Activated T-helper 17 cell treated with anti-CD3 and anti-CD28 coated beads, Interleukin-2, amount 50 U/mL, for 72 hours (primary cell): ENCODE data around the gene SPATS2. TPM values are rescaled to one million over a fixed set of nuclear protein-coding genes. Genes with fewer than 3 reads are reported as not detected.

ENCODE experiments used
- ATAC-seq: fragments of 150-1000 bp; cut with Tn5 transposase; replicated peaks from 2 replicates; pipeline ENCODE4 v1.10.0; 2021; ENCODE audit warnings: mild to moderate bottlenecking, moderate library complexity
- H3K27ac Mint-ChIP-seq: one replicate; pipeline ENCODE4 v1.8.0; 2022; ENCODE audit warnings: mixed read lengths
- H3K27me3 Mint-ChIP-seq: one replicate; pipeline ENCODE4 v1.8.0; 2022; ENCODE audit warnings: mixed read lengths
- H3K36me3 Mint-ChIP-seq: one replicate; pipeline ENCODE4 v1.8.0; 2022; ENCODE audit warnings: low read depth, mild to moderate bottlenecking, mixed read lengths
- H3K4me1 Mint-ChIP-seq: one replicate; pipeline ENCODE4 v1.8.0; 2022; ENCODE audit warnings: mixed read lengths
- H3K4me3 Mint-ChIP-seq: one replicate; pipeline ENCODE4 v1.8.0; 2022; ENCODE audit warnings: mild to moderate bottlenecking, mixed read lengths
- H3K9me3 Mint-ChIP-seq: one replicate; pipeline ENCODE4 v1.8.0; 2022; ENCODE audit warnings: mixed read lengths
- total RNA-seq, 2 donors: library from RNA; stranded (reverse); gene quantifications; one replicate each; pipeline ENCODE4 v1.2.3, GENCODE V29; 2022

SPATS2 gene
- total RNA-seq, 2 donors from 2014 or later, result 15.3 to 16.9 TPM

DNA sequence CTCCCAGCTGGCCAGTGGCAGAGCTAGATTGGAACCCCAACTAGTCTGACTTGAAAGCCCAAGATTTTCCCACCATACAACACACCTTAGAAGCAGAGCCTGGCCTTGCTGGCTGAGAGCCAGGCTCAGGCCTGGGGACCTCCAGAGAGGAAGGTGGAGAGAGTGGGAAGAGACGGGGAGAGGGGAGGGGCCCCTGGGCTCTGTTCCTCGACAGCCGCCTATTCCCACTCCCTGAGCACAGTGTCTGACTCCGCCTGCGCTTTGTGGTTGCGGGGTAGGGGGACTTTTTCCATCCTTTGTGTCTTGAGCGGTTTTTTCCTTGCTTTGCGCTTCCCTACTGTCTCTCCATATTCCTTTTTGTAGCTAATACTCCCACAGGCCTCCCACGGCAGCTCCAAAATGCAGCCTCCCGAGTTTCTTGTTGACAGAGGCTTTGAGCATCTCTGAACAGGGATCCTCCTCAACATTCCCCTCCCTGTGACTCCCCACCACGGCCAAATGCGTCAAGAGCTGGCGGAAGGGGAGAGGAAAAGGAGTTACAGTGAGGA, 167.5 kb downstream of the SPATS2 start:
- Mint-ChIP-seq H3K27me3 (peaks cover 4% of the 10 kb centered on the region), H3K4me3 (no peak overlapping the region), H3K9me3 (no peaks in the 10 kb centered on the region), H3K27ac (no peak overlapping the region), H3K4me1 (no peaks in the 10 kb centered on the region), H3K36me3 (no peaks in the 10 kb centered on the region)
- no peak for ATAC-seq

DNA sequence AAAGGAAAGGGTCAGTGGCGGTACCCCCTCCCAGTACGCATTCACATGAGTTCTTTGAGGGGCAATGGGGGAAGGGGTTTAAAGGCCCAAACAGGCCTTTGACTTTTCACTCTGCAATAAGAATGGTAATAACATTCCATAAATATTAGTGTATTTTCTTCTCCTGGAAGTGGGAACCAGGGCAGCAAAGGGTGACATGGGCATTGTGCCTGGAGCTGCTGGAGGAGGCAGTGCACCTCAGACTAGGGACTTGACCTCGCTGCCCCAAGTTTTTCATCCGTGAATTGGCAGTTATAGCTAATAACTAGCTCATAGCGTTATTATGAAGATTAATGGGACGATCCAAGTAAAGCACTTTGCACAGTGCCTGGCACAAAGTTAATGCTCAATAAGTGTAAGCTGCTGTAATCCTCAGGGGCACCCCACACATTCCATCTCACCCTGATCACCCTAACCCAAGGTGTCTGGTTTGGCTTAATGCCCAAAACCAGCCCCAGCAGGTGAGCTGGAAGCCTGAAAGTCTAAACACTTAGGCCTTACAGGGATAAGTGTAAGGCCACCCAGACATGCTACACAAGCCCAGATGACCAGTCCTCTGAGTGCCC, 168.8 kb downstream of the SPATS2 start:
- Mint-ChIP-seq H3K9me3 (no peaks in the 10 kb centered on the region), H3K27ac (no peak overlapping the region), H3K4me1 (no peaks in the 10 kb centered on the region), H3K4me3 (no peak overlapping the region), H3K27me3 (peaks cover 8% of the 10 kb centered on the region), H3K36me3 (no peaks in the 10 kb centered on the region)
- ATAC-seq, result no peak

DNA sequence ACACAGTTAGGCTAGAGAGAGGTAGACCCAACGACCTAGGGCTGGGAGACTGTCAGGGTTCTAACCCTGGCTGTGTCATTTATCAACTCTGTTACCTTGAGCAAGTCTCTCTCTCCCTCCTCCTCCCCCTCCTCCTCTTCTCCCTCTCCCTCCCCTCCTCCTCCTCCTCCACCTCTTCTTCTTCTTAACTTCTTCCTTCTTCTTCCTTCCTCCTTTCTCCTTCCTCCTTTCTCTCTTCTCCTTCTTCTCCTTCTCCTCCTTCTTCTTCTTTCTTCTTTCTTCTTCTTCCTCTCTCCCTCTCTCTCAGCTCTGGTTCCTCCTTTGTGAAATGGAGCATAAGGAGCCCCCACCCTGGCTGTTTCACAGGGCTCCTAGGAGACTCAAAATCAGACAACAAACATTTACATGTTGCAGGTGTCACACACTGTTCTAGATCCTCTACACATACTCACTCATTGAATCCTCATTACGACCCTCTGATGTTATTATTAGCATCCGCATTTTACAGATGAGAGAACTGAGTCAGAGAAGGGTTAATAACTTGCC, 169.3 kb downstream of the SPATS2 start:
- no peak for ATAC-seq
- H3K27ac Mint-ChIP-seq, result no peak overlapping the region
- H3K4me3 Mint-ChIP-seq, result peak overlapping the region; percentile 64
- peaks cover 8% of the 10 kb centered on the region for H3K27me3 Mint-ChIP-seq
- H3K9me3 Mint-ChIP-seq, result no peaks in the 10 kb centered on the region
- no peaks in the 10 kb centered on the region for H3K4me1 Mint-ChIP-seq
- H3K36me3 Mint-ChIP-seq, result no peaks in the 10 kb centered on the region

DNA sequence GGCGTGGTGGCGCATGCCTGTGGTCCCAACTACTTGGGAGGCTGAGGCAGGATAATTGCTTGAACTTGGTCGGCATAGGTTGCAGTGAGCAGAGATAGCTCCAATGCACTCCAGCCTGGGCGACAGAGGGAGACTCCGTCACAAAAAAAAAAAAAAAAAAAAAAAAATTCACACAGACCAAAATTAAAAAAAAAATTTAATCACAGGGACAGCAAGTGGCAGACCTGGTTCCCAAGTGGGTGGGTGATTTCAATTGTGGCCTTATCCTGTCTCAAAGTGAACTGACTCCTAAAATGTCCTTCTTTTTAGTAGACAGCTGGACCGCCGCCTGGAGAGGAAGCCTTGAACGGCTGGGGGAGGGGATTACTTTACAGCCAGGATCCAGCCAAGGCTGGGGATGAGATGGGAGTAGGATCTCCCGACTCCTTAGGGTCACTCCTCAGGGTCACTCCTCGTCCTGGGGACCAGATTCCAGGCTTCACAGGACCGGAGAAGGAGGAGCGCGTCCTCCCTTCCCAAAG, 170.0 kb downstream of the SPATS2 start:
- H3K27me3 Mint-ChIP-seq, result peaks cover 8% of the 10 kb centered on the region
- no peak for ATAC-seq
- peak overlapping the region; percentile 64 for H3K4me3 Mint-ChIP-seq
- no peaks in the 10 kb centered on the region for H3K9me3 Mint-ChIP-seq
- no peak overlapping the region for H3K27ac Mint-ChIP-seq
- H3K36me3 Mint-ChIP-seq, result no peaks in the 10 kb centered on the region
- H3K4me1 Mint-ChIP-seq, result no peaks in the 10 kb centered on the region

DNA sequence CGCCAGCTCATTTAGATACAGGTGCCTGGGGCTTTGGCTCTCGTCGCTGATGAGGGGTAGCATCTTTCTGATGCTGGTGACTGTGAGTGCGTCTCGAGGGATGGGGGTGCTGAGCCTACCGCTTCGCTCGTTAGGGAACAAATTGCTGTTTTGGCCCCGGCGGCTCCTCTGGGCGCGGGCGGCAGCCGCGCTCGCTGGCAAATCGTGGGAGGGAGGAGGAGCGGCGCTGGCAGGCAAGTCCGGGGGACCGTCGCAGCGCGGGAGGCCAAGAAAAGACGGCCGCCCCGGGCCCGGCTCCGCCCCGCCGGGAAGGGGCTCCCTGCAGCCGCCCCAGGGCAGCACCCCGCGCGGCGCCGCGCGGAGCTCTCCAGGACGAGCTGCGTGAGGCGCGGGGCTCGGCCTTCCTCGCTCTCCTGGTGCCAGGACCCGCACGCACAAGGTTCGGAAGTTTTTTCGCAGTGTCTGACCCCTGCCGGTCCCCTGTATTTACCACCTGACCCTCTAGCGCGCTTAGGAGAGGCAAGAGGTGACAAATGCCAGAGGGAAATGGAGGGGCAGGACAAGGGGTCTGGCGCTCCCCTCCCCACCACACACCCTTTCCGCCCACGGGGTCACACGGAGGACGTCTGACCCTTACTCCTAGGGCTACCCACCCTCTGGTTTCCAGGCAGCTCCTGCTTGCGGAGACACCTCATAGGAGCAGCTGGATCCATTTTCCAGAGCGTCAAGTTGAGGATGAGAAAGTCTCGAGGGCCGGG, 170.7 kb downstream of the SPATS2 start:
- no peaks in the 10 kb centered on the region for H3K36me3 Mint-ChIP-seq
- no peak overlapping the region for H3K27ac Mint-ChIP-seq
- H3K27me3 Mint-ChIP-seq, result peaks cover 8% of the 10 kb centered on the region
- H3K9me3 Mint-ChIP-seq, result no peaks in the 10 kb centered on the region
- ATAC-seq, result peak; percentile 27
- peak overlapping the region; percentile 64 for H3K4me3 Mint-ChIP-seq
- no peaks in the 10 kb centered on the region for H3K4me1 Mint-ChIP-seq

DNA sequence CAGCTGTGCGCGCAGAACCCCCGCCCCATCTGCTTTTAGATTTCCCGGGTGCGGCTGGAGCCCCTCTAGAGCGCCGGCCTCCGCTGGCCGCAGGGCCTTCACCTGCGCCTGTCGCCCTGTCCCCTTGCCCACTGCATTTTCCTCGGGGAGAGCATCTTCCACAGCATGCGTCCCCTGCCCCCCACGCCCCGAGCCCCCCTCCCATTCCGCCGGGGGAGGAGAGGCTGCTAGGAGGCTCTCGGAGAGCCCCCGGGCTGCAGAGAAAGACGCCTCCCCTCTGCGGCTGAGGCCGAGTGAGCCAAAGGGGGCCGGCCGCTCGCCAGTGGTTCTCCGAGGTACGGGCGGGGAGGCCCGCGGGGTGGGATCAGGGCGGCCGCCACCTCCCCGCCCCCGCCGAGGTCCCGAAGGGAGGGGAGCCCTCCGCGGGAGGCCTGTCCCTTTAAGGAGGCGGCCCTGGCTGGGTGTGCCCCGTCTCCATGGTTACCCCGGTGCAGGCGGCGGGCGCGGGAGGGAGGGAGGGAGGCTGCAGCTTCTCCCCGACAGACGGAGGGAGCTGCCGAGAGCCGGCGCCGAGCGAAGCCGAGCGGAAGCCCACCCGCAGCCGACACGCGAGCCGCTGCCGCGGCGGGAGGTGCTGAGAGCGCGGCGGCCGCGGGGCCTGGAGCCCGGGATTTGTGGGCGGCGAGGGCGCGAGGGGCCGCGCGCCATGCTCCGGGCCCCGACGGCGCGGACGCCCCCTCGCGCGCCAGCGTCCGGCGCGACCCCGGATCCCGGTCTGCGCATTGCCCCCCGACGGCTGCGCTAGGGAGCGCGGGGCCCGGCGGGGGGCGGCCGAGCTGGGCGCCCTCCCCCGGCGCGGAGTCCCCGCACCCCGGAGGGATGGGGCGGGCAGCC, 171.5 kb downstream of the SPATS2 start, which contains the start of gene KCNH3:
Gene KCNH3 (plus strand): TSS at position 521 of the 894 bp plus-strand sequence. CDS start 387 bp downstream, outside the sequence.
- Mint-ChIP-seq H3K4me3 (peak within 1 kb of the TSS; percentile 64), H3K27ac (no peak within 1 kb of the TSS), H3K36me3 (no peaks in the 10 kb centered on the region), H3K4me1 (no peaks in the 10 kb centered on the region), H3K27me3 (peaks cover 8% of the 10 kb centered on the region), H3K9me3 (no peaks in the 10 kb centered on the region)
- peak; percentile 84 for ATAC-seq

DNA sequence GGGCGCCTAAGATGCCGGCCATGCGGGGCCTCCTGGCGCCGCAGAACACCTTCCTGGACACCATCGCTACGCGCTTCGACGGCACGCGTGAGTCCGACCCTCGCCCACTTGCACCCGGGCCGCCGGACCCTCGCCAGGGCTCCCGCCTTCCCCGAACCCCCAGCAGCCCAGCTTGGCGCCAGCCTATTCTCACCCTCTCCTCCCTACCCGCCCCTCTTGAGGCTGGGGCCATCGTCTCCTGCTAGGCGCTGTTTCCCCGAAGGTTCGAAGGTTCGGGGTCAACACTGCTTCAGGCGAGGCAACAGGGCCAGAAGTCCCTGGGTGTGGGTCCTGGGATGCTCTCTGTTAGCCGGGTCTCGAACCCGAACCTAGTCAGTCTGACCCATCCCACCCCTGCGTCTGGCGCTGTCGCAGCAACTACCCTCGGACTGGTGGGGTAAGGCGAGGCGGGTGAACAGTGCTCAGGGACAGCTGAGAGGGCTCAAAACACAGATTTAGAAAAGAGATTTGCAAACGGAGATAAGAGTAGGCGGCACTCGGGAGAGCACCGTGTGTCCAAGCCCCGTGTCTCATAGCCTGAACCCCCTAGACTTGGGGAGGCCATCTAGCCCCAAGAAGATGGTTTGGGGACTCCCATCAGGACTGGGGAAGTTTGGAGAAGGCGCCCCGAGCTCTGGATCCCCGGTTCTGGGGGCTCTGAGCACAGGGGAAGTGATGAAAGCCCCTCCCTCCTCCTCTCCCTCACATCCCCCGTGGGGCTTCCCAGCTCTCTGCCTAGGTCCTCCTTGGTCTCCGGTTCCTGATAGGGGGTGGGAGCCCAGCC, 172.4 kb downstream of the SPATS2 start:
- H3K27me3 Mint-ChIP-seq, result peaks cover 8% of the 10 kb centered on the region
- no peak for ATAC-seq
- H3K36me3 Mint-ChIP-seq, result no peaks in the 10 kb centered on the region
- H3K27ac Mint-ChIP-seq, result no peak overlapping the region
- peaks cover under 1% of the 10 kb centered on the region for H3K4me1 Mint-ChIP-seq
- H3K9me3 Mint-ChIP-seq, result no peaks in the 10 kb centered on the region
- peak overlapping the region; percentile 43 for H3K4me3 Mint-ChIP-seq

DNA sequence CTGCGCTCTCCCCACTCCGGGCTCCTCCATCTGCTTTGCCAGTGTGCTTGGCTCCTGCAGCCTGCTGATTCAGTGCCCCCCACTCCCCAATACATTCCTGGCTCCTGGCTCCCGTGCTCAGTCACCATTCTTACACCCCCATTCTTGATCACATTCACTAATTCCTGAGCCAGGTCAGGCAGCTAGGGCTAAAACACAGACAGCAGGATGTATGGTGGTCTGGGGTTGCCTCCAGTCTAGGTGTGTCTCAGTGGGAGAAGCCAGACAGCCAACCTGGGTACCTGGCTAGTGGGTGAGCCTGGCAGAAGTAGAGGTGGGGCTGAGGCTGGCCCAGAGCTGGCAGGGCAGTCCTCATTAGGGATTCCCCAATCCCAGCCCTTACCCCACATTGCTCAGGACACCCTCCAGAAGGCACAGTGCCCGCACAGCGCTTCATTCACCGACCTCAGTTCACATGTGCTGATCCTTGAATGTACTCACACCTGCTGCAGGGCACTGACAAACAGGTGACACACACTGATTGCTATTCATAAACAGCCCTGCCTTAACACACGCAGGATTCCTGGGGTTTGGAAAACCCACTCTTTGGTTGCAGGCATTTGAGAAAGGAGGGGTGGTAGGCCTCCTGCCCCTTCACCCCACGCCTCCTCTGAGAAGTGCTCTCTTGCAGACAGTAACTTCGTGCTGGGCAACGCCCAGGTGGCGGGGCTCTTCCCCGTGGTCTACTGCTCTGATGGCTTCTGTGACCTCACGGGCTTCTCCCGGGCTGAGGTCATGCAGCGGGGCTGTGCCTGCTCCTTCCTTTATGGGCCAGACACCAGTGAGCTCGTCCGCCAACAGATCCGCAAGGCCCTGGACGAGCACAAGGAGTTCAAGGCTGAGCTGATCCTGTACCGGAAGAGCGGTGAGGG, 173.2 kb downstream of the SPATS2 start:
- H3K9me3 Mint-ChIP-seq, result no peaks in the 10 kb centered on the region
- H3K36me3 Mint-ChIP-seq, result no peaks in the 10 kb centered on the region
- no peak for ATAC-seq
- no peak overlapping the region for H3K27ac Mint-ChIP-seq
- H3K4me1 Mint-ChIP-seq, result peaks cover 4% of the 10 kb centered on the region
- peaks cover 8% of the 10 kb centered on the region for H3K27me3 Mint-ChIP-seq
- H3K4me3 Mint-ChIP-seq, result peak overlapping the region; percentile 43

DNA sequence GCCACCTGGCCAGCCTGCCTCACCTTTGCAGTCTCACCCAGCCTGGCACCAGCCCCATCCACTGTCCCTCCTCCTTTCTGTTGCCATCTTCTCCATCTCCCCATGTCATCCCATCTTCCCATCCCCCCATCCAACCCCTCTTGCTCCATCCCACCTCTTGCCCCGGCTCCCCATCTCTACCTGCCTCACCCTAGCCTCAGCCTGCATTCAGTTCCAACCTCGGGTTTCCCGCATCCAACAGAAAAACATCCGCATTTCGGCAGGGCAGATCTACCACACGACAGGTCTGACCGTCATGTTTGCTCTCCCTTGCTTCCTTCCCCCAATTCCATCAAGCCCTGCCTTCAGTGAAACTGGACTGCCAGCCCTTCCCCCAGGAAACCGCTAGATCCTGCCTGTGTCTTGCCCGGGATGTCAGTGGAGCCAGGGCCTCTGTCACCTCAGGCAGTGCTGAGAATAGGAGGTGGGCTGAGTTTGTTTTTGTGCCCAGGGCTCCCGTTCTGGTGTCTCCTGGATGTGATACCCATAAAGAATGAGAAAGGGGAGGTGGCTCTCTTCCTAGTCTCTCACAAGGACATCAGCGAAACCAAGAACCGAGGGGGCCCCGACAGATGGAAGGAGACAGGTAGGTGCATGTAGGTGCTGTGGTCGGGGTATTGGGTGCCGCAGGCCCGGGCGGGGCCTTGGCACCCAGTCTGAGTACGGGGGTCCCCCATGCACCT, 174.0 kb downstream of the SPATS2 start:
- no peaks in the 10 kb centered on the region for H3K9me3 Mint-ChIP-seq
- H3K4me3 Mint-ChIP-seq, result no peak overlapping the region
- ATAC-seq, result no peak
- H3K27me3 Mint-ChIP-seq, result peaks cover 8% of the 10 kb centered on the region
- H3K4me1 Mint-ChIP-seq, result peaks cover 4% of the 10 kb centered on the region
- peak overlapping the region; percentile 4 for H3K27ac Mint-ChIP-seq
- H3K36me3 Mint-ChIP-seq, result no peaks in the 10 kb centered on the region

GRCh38 chr12:49541911-49542505, 174.7 kb downstream of the SPATS2 start:
- peaks cover 3% of the 10 kb centered on the region for H3K27me3 Mint-ChIP-seq
- peak overlapping the region; percentile 10 for H3K27ac Mint-ChIP-seq
- no peaks in the 10 kb centered on the region for H3K36me3 Mint-ChIP-seq
- peaks cover 4% of the 10 kb centered on the region for H3K4me1 Mint-ChIP-seq
- no peak overlapping the region for H3K4me3 Mint-ChIP-seq
- ATAC-seq, result no peak
- no peaks in the 10 kb centered on the region for H3K9me3 Mint-ChIP-seq

DNA sequence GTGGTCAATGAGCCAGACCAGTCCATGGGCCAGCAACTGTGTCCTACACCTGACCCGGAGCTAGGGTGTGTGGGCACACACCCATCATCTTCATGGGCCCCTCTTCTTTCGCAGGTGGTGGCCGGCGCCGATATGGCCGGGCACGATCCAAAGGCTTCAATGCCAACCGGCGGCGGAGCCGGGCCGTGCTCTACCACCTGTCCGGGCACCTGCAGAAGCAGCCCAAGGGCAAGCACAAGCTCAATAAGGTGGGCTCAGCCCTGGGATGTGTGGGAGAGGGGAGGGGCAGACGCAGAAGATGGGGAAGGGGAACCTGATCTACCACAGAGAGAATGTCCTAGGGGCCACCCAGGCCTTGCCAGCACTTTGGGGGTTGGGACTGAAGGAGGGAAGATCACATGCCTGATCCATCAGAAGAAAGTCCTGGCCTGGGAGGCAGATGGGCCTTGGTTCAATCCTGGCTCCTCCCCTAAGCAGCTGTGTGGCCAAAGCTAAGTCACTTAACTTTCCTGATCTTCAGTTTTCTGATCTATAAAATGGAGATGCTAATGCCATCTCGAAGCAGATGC, 175.4 kb downstream of the SPATS2 start:
- H3K27ac Mint-ChIP-seq, result peak overlapping the region; percentile 30
- H3K4me3 Mint-ChIP-seq, result no peak overlapping the region
- H3K36me3 Mint-ChIP-seq, result no peaks in the 10 kb centered on the region
- peaks cover 4% of the 10 kb centered on the region for H3K4me1 Mint-ChIP-seq
- H3K27me3 Mint-ChIP-seq, result peaks cover 7% of the 10 kb centered on the region
- no peaks in the 10 kb centered on the region for H3K9me3 Mint-ChIP-seq
- no peak for ATAC-seq
